ENCODE data around the gene RFC5.
"Not testable (repeated sequence)": the region's sequence is repeated elsewhere in the genome, so short reads cannot be mapped to it uniquely, and the experiment has no call there.

RFC5 gene

GRCh38 chr12:118015944-118016343 lies 559 bp upstream of the RFC5 start:
- DNase-seq: no peak

- no peak for DNase-seq
Measured at GRCh38 chr12:118017926-118018325, 1.4 kb downstream of the RFC5 start.

- DNase-seq: no peak
Measured at GRCh38 chr12:118020036-118020435, 3.5 kb downstream of the RFC5 start.

- DNase-seq: not testable (repeated sequence)
Measured at GRCh38 chr12:118022097-118022727, 5.7 kb downstream of the RFC5 start.

- no peak for DNase-seq
Measured at GRCh38 chr12:118022728-118023109, 6.2 kb downstream of the RFC5 start.

- DNase-seq: no peak
Measured at GRCh38 chr12:118023301-118023860, 6.9 kb downstream of the RFC5 start.

GRCh38 chr12:118025168-118025567 lies 8.7 kb downstream of the RFC5 start:
- no peak for DNase-seq

GRCh38 chr12:118029166-118029565 lies 12.7 kb downstream of the RFC5 start:
- DNase-seq: no peak

- DNase-seq: no peak
Measured at GRCh38 chr12:118032188-118032587, 15.7 kb downstream of the RFC5 start.

- no peak for DNase-seq
Measured at GRCh38 chr12:118033323-118033722, 16.8 kb downstream of the RFC5 start.

- DNase-seq: no peak
Measured at GRCh38 chr12:118033902-118034301, 17.4 kb downstream of the RFC5 start.

- no peak for DNase-seq
Measured at GRCh38 chr12:118034429-118035189, 18.1 kb downstream of the RFC5 start.

- peak; percentile 58 for DNase-seq
Measured at GRCh38 chr12:118035190-118036041, 18.9 kb downstream of the RFC5 start.

- DNase-seq: no peak
Measured at GRCh38 chr12:118036672-118037411, 20.3 kb downstream of the RFC5 start.

GRCh38 chr12:118038137-118038536 lies 21.6 kb downstream of the RFC5 start:
- DNase-seq: no peak

- DNase-seq: no peak
Measured at GRCh38 chr12:118042091-118042490, 25.6 kb downstream of the RFC5 start.

- DNase-seq: peak; percentile 47
Measured at GRCh38 chr12:118044075-118044474, 27.6 kb downstream of the RFC5 start.

- DNase-seq: peak; percentile 36
Measured at GRCh38 chr12:118044577-118044976, 28.1 kb downstream of the RFC5 start.

- no peak for DNase-seq
Measured at GRCh38 chr12:118046430-118046829, 29.9 kb downstream of the RFC5 start.

- DNase-seq: peak; percentile 49
Measured at GRCh38 chr12:118050972-118051910, 34.7 kb downstream of the RFC5 start.

- DNase-seq: peak; percentile 67
Measured at GRCh38 chr12:118052324-118053070, 36.0 kb downstream of the RFC5 start.

Data from activated CD4-positive, alpha-beta T cell treated with anti-CD3 and anti-CD28 coated beads for 48 hours (primary cell).